Skeletal muscle satellite cell (primary cell): ENCODE data around the gene FTL.

ENCODE experiments used
- H3K27me3 ChIP-seq: 2 replicates; pipeline ENCODE4 v1.7.0; 2013; ENCODE audit warnings: low read length; ENCODE audit not compliant: control insufficient read depth, insufficient read depth
- H3K36me3 ChIP-seq: 2 replicates; pipeline ENCODE4 v1.7.0; 2013; ENCODE audit warnings: mild to moderate bottlenecking, control low read depth, low read length; ENCODE audit not compliant: insufficient read depth
- H3K4me1 ChIP-seq: 2 replicates; pipeline ENCODE4 v1.7.0; 2013; ENCODE audit warnings: low read length; ENCODE audit not compliant: control insufficient read depth, insufficient read depth
- H3K4me2 ChIP-seq: 2 replicates; pipeline ENCODE4 v1.7.0; 2013; ENCODE audit warnings: mild to moderate bottlenecking, low read length
- H3K4me3 ChIP-seq: 2 replicates; pipeline ENCODE4 v1.7.0; 2013; ENCODE audit warnings: low read length
- H3K9ac ChIP-seq: 2 replicates; pipeline ENCODE4 v1.7.0; 2013; ENCODE audit warnings: mild to moderate bottlenecking, low read depth, low read length, moderate library complexity
- H3K9me3 ChIP-seq: replicated peaks from 2 replicates; pipeline ENCODE4 v1.7.0; 2013; ENCODE audit warnings: mild to moderate bottlenecking, control low read depth, low read length

FTL gene

GRCh38 chr19:48988860-48989259 is 23.8 kb downstream of the FTL start:
- Histone ChIP-seq H3K36me3 (peaks cover 44% of the 10 kb centered on the region), H3K9ac (no peak overlapping the region), H3K27me3 (no peaks in the 10 kb centered on the region), H3K9me3 (no peaks in the 10 kb centered on the region), H3K4me3 (no peak overlapping the region), H3K4me1 (peaks cover 27% of the 10 kb centered on the region), H3K4me2 (no peak overlapping the region)

- H3K4me1 ChIP-seq = peaks cover 28% of the 10 kb centered on the region
- H3K4me3 ChIP-seq = peak overlapping the region; percentile 43
- peak overlapping the region; percentile 58 for H3K4me2 ChIP-seq
- H3K9ac ChIP-seq = peak overlapping the region; percentile 57
- H3K9me3 ChIP-seq = no peaks in the 10 kb centered on the region
- H3K27me3 ChIP-seq = no peaks in the 10 kb centered on the region
- peaks cover 41% of the 10 kb centered on the region for H3K36me3 ChIP-seq
Observed at GRCh38 chr19:48989701-48990291, 24.7 kb downstream of the FTL start.

- no peaks in the 10 kb centered on the region for H3K27me3 ChIP-seq
- H3K4me3 ChIP-seq = peak overlapping the region; percentile 43
- H3K4me1 ChIP-seq = peaks cover 32% of the 10 kb centered on the region
- H3K9me3 ChIP-seq = no peaks in the 10 kb centered on the region
- peak overlapping the region; percentile 57 for H3K9ac ChIP-seq
- H3K4me2 ChIP-seq = peak overlapping the region; percentile 58
- H3K36me3 ChIP-seq = peaks cover 35% of the 10 kb centered on the region
Observed at GRCh38 chr19:48990400-48990799, 25.3 kb downstream of the FTL start.

GRCh38 chr19:48991011-48991609 is 26.0 kb downstream of the FTL start:
- no peaks in the 10 kb centered on the region for H3K27me3 ChIP-seq
- peaks cover 27% of the 10 kb centered on the region for H3K36me3 ChIP-seq
- H3K4me3 ChIP-seq = peak overlapping the region; percentile 98
- peaks cover 32% of the 10 kb centered on the region for H3K4me1 ChIP-seq
- H3K9ac ChIP-seq = peak overlapping the region; percentile 95
- no peaks in the 10 kb centered on the region for H3K9me3 ChIP-seq
- H3K4me2 ChIP-seq = peak overlapping the region; percentile 98

GRCh38 chr19:48991873-48992580 is 26.9 kb downstream of the FTL start:
- Histone ChIP-seq H3K4me1 (peaks cover 32% of the 10 kb centered on the region), H3K4me3 (peak overlapping the region; percentile 98), H3K9ac (peak overlapping the region; percentile 95), H3K36me3 (peaks cover 19% of the 10 kb centered on the region), H3K4me2 (peak overlapping the region; percentile 98), H3K27me3 (no peaks in the 10 kb centered on the region), H3K9me3 (no peaks in the 10 kb centered on the region)

GRCh38 chr19:48992581-48993174 is 27.6 kb downstream of the FTL start:
- H3K4me2 ChIP-seq = peak overlapping the region; percentile 98
- peak overlapping the region; percentile 95 for H3K9ac ChIP-seq
- peaks cover 14% of the 10 kb centered on the region for H3K36me3 ChIP-seq
- no peaks in the 10 kb centered on the region for H3K9me3 ChIP-seq
- H3K4me1 ChIP-seq = peaks cover 33% of the 10 kb centered on the region
- H3K4me3 ChIP-seq = peak overlapping the region; percentile 98
- no peaks in the 10 kb centered on the region for H3K27me3 ChIP-seq

- peak within 1 kb of the TSS; percentile 98 for H3K4me3 ChIP-seq
- peaks cover 9% of the 10 kb centered on the region for H3K36me3 ChIP-seq
- H3K9me3 ChIP-seq = no peaks in the 10 kb centered on the region
- peak within 1 kb of the TSS; percentile 98 for H3K4me2 ChIP-seq
- H3K27me3 ChIP-seq = no peaks in the 10 kb centered on the region
- H3K4me1 ChIP-seq = peaks cover 35% of the 10 kb centered on the region
- peak within 1 kb of the TSS; percentile 95 for H3K9ac ChIP-seq
Observed at GRCh38 chr19:48993175-48994034, 28.3 kb downstream of the FTL start, which contains the start of the genes GYS1 and RUVBL2. Gene GYS1 (minus strand): TSS chr19:48993309. CDS start chr19:48993112, 197 bp downstream. Gene RUVBL2 (plus strand): TSS chr19:48993887. CDS start chr19:48993912, 25 bp downstream.

- peak overlapping the region; percentile 88 for H3K4me2 ChIP-seq
- no peaks in the 10 kb centered on the region for H3K9me3 ChIP-seq
- H3K4me3 ChIP-seq = peak overlapping the region; percentile 82
- no peaks in the 10 kb centered on the region for H3K27me3 ChIP-seq
- peak overlapping the region; percentile 86 for H3K9ac ChIP-seq
- H3K36me3 ChIP-seq = peaks cover 3% of the 10 kb centered on the region
- peaks cover 35% of the 10 kb centered on the region for H3K4me1 ChIP-seq
Observed at GRCh38 chr19:48994035-48994386, 28.9 kb downstream of the FTL start.

GRCh38 chr19:48997972-48998371 is 32.9 kb downstream of the FTL start:
- Histone ChIP-seq H3K4me3 (no peak overlapping the region), H3K9me3 (no peaks in the 10 kb centered on the region), H3K4me2 (no peak overlapping the region), H3K36me3 (peaks cover 4% of the 10 kb centered on the region), H3K27me3 (no peaks in the 10 kb centered on the region), H3K9ac (no peak overlapping the region), H3K4me1 (peaks cover 8% of the 10 kb centered on the region)

GRCh38 chr19:48999481-49000325 is 34.6 kb downstream of the FTL start:
- Histone ChIP-seq H3K9ac (no peak overlapping the region), H3K4me2 (no peak overlapping the region), H3K4me3 (no peak overlapping the region), H3K27me3 (no peaks in the 10 kb centered on the region), H3K4me1 (peaks cover 8% of the 10 kb centered on the region), H3K36me3 (peaks cover 19% of the 10 kb centered on the region), H3K9me3 (no peaks in the 10 kb centered on the region)
